ENCODE data around the gene HOXB1.

Gene HOXB1

DNA sequence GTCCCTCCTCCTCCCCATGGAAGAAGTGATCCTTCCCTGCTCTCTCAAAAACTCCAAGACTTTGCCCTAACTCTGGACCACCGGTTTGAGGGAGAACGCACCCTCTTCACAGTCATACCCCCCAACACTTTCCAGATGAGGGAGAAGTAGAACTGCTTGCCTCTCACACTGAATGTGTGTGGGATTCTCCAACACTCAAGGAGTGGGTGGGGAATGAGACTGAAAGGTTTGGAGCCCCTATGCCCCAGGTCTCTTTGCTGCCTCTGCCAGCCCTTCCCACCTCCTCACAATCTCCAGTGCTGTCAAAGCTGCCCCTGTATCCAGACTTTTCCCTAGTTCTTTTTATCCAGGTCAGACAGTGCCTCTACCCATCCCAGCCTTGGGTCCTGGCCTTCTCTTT lies 35.9 kb upstream of the HOXB1 start:
- TF ChIP-seq, protein P1, sequence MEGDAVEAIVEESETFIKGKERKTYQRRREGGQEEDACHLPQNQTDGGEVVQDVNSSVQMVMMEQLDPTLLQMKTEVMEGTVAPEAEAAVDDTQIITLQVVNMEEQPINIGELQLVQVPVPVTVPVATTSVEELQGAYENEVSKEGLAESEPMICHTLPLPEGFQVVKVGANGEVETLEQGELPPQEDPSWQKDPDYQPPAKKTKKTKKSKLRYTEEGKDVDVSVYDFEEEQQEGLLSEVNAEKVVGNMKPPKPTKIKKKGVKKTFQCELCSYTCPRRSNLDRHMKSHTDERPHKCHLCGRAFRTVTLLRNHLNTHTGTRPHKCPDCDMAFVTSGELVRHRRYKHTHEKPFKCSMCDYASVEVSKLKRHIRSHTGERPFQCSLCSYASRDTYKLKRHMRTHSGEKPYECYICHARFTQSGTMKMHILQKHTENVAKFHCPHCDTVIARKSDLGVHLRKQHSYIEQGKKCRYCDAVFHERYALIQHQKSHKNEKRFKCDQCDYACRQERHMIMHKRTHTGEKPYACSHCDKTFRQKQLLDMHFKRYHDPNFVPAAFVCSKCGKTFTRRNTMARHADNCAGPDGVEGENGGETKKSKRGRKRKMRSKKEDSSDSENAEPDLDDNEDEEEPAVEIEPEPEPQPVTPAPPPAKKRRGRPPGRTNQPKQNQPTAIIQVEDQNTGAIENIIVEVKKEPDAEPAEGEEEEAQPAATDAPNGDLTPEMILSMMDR (IDR thresholded peaks at IDR 0.05; ENCODE audit: control insufficient read depth, extremely low read depth, insufficient read depth): no peak
- no peak for DNase-seq (ENCODE audit: low read depth)
- no peak overlapping the region for H3K4me3 ChIP-seq (ENCODE audit: low read depth, low read length)

DNA sequence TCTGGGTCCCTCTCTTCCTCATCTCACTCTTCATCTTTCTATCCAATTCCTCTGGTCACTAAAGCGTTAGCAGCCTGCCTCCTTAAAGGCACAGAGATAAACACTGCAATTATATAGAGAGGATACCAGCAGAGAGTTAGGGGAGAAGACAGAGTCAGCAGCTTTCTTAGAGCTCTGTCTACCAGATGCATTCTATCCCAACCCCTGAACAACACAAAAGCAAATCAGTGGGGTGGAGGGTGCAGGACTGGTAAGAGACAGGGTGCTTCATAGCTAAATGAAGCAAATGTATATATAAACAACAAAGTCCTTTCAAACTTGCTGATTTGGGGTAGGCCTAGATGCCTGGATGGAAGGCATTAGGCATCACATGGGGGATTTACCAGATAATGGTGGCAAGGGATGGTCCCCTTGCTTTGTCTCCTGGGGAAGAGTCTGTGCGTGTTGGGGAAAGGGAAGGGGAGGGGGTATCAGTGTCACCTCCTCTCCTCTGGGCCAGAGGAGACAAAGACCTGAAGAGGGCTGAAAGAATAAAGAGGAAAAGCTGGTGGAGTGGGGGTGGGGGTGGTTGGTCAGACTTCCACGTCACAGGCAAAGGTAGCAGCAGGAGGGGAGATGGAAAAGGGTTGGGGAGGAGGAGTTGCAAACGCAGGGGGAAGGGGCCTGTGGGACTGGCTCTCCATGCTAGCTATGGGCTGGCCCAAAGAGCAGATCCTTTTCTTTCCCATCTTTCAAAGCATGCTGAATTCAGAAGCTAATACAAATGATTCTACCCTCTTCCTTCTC lies 35.3 kb upstream of the HOXB1 start:
- no peak for DNase-seq (ENCODE audit: low read depth)
- H3K4me3 ChIP-seq (ENCODE audit: low read depth, low read length): no peak overlapping the region
- TF ChIP-seq, protein P1 (IDR thresholded peaks at IDR 0.05; ENCODE audit: control insufficient read depth, extremely low read depth, insufficient read depth): no peak

DNA sequence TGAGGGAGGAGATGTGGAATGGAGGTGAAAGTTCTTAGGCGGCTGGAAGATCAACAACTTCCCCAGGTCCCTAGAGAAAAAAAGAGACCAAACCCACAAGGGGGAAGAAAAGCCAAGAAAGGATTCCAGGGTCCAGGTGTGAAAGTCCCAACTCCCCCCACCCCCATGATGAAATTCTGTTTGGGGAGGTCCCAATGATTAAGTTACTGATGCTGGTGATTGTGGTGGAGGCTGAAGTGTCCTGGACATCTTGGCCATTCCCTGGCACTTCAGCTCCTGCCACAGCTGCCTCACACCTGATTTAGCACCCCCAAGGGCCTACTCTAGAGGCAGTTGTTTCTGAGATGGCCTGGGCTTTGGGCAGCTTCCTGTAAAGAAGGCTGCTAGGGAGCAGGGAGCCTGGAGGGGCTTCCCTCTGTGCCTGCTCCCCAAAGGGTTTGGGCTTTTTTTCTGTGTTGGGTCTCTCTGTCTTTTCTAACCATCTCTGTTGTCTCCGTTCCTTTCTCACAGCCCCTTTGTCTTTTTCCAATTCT lies 34.3 kb upstream of the HOXB1 start:
- DNase-seq (ENCODE audit: low read depth): no peak
- no peak overlapping the region for H3K4me3 ChIP-seq (ENCODE audit: low read depth, low read length)
- TF ChIP-seq, protein P1 (IDR thresholded peaks at IDR 0.05; ENCODE audit: control insufficient read depth, extremely low read depth, insufficient read depth): no peak

DNA sequence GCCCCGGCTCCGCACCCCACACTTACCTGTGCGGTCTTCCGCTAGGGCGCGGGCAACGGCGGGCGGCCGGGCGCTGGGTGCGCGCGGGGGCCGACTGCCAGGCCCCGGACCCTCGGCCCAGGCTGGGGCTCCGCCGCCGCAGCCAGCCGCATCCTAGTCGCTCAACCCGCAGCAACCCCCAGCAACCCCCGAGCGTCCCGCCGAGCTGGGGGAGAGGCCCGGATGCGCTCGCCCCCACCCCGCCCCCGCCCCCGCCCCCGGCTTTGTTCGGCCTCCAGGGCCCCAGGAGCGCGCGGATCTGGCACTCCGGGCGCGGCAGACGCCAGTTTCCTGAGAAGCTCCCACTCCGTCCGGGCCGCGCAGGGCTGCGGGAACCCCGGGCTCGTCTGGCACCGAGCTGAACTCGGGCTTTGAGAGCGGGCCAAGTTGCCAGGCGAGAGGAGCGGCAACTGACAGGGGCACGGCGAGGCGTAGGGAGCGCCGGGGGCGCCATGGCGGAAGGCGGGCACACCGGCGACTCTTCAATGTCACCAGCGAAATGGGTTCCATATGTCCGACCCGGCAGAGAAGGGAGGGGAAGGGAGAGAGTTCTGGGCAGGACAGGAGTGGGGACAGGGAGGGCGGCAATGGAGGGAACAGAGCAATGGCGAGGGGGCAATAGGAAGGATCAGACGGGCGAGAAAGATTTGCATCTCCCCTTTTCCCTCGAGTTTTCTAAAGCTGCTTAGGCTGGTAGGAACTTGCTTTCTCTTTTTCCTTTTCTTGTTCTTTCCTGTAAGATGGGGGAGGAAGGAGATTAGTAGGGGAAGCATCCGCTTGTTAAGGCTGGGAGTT lies 33.6 kb upstream of the HOXB1 start:
- no peak overlapping the region for H3K4me3 ChIP-seq (ENCODE audit: low read depth, low read length)
- TF ChIP-seq, protein P1 (IDR thresholded peaks at IDR 0.05; ENCODE audit: control insufficient read depth, extremely low read depth, insufficient read depth): no peak
- DNase-seq (ENCODE audit: low read depth): no peak

DNA sequence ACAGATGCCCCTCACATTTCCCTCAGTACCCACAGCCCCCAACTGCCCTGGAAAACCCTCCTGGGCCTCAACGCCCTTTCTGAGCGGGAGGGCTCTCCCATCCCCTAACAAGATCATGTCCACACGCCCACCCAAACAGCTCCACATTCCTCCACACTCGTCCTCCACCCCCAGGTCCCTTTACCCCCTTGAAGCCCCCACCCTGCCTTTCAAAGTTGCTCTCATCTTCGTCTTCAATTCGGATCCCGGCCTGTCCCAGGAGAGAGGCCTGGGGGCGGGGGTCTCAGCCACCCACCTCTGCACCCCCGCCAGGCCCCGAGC lies 33.0 kb upstream of the HOXB1 start:
- no peak overlapping the region for H3K4me3 ChIP-seq (ENCODE audit: low read depth, low read length)
- TF ChIP-seq, protein P1 (IDR thresholded peaks at IDR 0.05; ENCODE audit: control insufficient read depth, extremely low read depth, insufficient read depth): no peak
- DNase-seq (ENCODE audit: low read depth): no peak

DNA sequence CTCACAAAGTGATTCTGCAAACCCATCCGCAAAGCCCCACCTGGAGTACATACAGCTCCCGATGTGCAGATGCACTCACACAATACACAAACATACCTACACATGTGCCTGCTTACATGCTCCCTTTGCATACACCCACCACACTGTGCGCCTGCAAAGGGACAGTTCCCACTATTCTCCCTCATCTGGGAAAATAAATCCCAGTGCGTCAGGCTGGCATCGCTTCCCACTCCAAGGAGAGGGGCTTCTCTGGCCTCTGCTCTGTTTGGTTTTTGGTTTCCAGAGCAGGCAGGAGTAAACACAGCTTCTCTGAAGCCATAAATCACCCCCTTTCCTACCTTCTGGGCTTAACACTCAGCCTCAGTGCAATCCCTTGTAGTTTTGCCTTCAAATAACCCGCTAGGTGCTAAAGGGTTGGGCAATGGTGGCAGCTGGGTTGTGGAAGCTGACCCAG lies 32.6 kb upstream of the HOXB1 start:
- no peak overlapping the region for H3K4me3 ChIP-seq (ENCODE audit: low read depth, low read length)
- DNase-seq (ENCODE audit: low read depth): no peak
- TF ChIP-seq, protein P1 (IDR thresholded peaks at IDR 0.05; ENCODE audit: control insufficient read depth, extremely low read depth, insufficient read depth): no peak

Measured in LNCaP clone FGC (cell line).